GM19468 (cell line): ENCODE measurements around the gene CHST14.

Experiments
- ATAC-seq: cut with Tn5 transposase; IDR thresholded peaks from one replicate; pipeline ENCODE4 v1.9.1; 2021; ENCODE audit warnings: mild to moderate bottlenecking, moderate library complexity, moderate number of reproducible peaks; ENCODE audit not compliant: unreplicated experiment; ENCODE audit errors: extremely low read depth

Gene CHST14

GRCh38 chr15:40486066-40486770 lies 15.4 kb downstream of the CHST14 start:
- no peak for ATAC-seq

DNA sequence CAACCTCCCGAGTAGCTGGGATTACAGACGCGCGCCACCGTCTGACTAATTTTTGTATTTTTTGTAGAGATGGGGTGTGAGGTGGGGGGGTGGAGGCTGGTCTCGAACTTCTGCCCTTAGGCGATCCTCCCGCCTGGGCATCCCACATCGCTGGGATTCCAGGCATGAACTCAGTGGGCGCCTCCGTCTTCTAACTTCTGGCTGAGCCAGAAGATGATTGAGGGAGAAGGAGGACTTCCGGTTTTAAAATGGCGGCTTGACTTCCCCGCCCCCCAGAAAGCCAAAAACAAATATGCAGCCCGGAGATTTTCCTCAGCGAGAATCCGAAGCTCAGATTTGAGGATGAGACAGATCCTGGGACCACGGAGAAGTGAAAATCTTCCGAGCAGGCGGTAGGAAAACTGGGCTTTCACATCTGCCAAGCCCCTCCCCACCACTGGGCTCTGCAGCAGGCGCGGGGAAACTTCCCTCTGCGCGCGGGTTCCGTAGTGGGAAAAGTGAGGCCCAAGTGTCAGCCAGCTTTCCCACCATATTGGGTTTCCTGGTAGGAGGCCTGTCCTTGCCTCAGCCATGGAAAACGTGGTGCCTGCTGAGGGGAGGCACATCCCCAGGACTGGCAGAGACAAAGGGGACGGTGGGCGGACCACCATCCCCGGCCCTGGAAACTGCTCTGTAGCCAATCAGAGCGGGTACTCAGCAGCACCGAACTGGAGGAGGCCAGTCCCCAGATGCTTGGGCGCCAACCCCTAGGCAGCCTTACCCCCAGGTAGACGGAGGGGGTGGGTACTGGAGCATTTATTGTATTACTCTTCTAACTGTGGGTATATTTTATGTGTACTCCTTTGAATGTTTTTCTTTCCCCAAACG lies 17.3 kb downstream of the CHST14 start:
- ATAC-seq = no peak

DNA sequence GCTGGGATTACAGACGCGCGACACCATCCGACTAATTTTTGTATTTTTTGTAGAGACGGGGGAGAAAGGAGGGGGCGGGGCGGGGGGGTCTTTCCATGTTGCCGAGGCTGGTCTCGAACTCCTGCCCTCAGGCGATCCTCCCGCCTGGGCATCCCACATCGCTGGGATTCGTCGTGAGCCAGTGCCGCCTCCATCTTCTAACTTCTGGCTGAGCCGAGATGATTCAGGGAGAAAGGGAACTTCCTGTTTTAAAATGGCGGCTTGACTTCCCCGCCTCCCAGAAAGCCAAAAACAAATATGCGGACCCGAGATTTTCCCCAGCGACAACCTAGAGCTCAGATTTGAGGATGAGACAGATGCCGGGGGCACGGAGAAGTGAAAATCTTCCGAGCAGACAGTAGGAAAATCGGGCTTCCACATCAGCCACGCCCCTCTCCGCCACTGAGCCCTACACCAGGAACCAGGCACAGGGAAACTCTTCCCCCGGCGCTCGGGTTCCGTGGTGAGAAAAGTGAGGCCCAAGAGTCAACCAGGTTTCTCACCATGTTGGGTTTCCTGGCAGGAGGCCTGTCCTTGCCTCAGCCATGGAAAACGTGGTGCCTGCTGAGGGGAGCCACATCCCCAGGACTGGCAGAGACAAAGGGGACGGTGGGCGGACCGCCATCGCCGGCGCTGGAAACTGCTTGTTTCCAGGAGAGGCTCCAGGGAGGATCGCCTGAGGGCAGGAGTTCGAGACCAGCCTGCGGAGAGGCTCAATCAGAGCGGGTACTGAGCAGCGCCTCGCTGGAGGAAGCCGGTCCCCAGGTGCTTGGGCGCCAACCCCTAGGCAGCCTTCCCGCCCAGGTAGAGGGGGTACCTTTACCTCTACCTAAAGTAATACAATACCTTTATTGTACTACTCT lies 18.7 kb downstream of the CHST14 start:
- ATAC-seq = no peak

DNA sequence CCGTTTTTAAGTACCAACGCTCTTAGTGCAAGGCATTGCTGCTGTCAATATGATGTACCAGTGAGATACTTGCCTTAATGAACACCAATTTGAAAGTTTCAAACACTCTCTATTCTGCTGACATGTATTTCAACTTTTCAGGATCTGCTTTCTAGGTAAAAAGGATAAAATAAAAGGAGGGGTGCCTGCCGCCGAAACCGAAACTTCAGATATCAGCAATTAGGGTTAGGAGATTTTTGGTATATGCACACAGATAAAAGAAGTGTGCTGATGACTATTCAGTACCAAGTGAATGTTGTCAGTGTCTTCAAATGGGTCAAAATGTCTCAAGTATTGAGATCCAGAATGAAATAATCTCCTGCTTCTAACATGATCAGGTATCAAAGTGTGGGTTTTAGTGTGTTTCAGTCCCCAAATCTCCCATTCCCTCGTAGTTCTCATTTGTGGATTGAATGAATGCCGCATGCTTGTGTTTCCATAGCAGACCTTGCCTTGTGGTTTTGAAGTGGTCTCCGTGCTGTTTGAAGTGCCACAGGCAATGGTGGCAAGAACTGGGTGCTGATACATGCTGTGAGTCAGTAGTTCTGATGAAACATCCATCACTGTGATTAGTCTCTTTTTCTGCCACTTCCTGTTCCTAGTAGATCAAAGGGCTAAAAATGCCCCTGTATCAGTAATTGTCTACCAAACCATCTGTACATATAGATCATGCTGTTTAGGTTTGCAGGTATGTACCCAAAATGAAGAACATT lies 22.5 kb downstream of the CHST14 start:
- no peak for ATAC-seq

DNA sequence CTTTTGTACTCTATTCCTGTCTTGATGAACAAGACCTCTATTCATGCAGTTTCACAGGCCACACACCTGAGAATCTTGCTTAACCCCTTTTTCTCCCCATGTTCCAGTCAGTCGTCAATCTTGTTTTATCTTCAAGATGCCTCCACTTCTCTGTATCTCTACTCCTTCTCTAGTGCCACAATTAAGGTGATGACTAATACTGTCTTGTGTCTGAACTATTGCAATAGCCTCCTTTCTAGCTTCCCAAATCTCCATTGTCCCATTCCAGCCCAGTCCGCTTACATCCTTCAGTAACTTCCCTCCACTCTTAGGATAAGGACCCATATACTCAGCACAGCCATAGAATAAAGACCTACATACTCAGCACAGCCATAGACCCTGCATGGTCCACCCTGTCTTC lies 24.7 kb downstream of the CHST14 start:
- no peak for ATAC-seq

- ATAC-seq = no peak
Measured at GRCh38 chr15:40498418-40498817, 27.6 kb downstream of the CHST14 start.

- ATAC-seq = no peak
Measured at GRCh38 chr15:40498891-40499290, 28.1 kb downstream of the CHST14 start.

DNA sequence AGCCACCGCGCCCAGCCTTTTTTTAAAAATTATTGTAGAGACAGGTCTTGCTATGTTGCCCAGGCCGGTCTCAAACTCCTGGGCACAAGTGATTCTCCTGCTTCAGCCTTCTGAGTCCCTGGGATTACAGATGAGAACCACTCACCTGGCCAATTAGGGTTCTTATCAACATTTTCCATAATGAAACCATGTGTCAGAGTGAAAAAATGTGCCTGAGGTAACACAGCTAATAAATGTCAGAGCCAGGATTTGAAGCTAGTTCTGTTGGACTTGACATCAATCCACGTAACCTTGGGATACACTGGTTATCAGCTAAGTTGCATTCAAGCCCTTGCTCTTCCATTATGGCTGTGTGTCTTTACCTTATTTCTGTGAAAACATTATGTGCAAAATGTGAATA lies 29.1 kb downstream of the CHST14 start:
- no peak for ATAC-seq

DNA sequence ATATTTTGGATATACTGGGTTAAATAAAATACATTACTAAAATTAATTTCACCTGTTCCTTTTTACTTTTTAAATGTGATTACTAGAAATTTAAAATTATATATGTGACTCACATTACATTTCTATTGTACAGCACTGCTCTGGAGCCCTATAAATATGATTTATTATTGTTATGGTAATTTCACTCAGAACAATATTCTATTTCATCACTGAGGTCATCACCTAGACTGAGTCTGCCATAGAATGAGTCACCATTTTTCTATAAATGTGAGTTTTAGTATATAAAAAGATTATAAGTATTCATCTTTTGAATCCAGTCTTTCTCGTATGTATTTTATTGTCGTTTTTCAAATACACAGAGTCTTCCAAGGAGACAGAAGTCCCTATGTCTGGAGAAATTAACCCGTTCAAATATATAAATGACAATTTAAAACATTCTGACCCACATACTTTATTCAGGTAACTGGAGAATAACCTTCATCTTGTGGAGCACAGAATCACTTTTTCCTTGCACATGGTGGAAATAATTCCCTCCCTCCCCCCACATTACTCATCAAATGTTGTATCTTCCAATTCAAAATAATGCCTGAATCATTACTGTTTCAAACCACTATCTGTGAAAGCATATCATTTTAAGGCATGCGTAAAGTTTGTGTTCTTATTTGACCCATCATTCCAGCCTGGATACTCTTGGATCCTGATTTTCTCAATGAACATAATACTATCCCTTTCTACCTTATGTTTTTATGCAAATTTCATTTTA lies 30.0 kb downstream of the CHST14 start:
- ATAC-seq = no peak

DNA sequence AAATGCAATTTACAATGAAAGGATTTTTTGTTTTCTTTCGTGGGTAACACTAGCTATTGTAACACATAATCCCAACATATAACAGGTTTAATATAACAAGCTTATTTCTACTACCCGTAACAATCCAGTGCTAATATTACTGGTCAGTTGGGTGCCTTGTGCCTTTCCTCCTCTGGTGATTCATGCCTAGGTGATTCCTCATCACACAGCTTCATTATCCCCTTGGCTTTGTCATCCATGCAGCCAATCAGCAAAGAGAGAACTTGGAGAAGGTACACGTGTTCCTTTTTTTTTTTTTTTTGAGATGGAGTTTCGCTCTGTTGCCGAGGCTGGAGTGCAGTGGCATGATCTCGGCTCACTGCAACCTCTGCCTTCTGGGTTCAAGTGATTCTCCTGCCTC lies 30.7 kb downstream of the CHST14 start:
- no peak for ATAC-seq

DNA sequence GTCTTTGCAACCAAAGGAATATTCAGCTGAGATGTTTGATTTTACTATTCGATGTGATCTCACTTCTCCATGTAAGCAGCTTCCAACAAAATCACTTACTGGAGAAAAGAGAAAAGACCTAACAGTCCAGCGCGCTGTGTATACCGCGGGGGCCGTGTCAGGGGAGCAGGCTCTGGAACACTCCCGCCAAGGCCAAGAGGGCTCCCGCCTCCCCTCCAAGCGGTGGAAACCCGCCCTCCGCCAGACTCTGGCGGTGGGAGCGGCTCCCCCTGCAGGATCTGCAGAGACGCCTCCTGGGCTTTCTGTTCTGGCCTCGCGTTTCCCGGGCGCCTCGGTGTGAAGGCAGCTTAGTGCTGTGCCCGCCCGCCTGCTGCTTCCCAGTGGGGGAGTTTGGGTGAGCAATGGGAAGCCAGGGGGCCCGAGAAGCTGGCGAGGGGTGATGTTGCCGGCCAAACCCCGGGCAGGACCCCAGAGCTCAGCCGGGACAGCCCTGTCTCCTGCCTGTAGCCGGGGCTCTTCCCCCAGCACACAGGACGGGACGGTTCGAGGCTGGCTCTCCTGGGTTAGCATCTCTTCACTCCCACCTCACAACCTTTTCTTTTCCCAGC lies 36.3 kb downstream of the CHST14 start:
- no peak for ATAC-seq

GRCh38 chr15:40508216-40508615 lies 37.4 kb downstream of the CHST14 start:
- no peak for ATAC-seq

DNA sequence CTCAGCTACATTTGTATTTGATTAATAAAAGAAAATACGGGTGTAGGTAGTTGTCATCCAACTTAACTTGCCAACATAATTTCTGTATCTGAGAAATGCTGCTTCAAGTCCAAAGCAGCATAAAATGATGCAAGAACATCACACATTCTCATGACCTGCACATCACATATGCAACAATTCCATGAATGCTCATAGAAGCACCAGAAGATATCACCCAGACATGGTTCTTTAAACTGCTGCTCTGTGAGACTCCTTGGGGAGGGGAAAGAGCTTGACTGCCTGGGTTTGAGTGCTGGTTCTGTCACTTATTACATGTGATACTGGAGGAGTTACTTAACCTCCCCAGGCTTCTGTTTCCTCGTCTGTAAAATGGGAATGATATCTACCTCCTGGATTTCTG lies 39.4 kb downstream of the CHST14 start:
- ATAC-seq = no peak

DNA sequence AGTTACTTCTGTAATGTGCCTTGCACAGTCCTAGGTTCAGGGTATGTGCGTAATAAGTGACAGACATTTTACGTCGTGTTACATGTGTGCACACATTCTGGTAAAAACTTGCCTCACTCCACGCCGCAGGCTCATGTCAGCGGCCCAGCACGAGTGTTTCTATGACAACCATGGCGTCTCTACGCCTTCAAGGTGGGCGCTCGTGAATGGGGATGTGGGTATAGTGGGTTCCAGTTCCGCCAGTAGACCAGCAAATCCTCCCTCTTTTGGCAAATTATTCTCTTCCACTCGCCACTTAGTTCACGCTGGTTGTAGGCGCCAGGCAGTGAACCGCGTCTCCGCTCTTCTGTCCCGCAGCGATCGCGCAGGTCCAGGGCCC lies 40.3 kb downstream of the CHST14 start:
- ATAC-seq = no peak

DNA sequence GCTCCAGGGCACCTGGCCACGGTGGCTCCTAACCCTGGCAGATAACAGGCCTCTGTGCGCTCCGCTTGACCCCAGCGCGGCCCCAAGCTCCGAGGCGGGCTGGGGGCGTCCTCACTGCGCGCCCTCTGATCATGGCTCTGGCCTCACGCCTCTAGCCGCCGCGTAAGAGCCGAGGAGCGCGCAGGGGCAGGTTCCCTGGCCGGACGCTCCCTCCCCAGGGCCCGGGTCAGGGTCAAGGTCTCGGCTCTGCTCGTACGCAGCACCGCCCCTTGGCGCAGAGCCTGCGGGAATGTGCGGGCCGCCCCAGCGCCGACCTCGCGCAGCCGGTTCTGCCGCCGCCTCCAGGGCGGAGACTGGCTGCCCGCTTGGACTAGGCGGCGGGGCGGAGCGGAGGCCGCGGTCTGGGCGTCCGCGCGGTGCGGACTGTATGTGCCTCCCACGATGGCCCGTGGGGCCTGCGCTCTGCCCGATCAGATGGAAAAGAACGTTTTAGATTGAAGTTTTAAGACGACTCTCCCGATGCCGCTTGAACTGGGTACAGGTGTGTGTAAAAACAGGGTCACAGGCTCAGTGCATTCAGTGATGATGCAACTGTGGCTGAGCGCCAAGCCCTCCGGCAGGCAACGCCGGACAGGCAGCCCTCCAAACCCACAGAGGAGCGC lies 40.8 kb downstream of the CHST14 start:
- ATAC-seq = no peak

DNA sequence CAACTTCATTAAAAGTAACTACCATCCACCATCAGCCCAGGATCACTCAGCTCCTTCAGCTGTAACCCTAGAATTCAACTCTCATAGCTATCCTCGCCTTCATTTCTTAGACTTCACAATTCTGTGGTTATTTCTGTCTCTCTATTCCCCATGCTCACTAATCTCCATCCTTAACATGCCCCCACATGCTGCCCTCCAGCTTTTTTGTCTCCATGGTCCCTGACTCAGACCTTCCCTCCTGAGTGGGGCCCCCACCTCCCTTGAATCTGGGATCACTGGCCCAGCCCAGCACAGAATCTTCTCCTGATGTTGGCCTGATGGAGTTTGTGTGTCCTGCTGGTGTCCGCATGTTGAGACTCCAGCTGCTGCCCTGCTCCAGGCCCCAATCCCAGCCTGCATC lies 41.7 kb downstream of the CHST14 start:
- no peak for ATAC-seq

GRCh38 chr15:40513609-40514008 lies 42.8 kb downstream of the CHST14 start:
- ATAC-seq = no peak

- no peak for ATAC-seq
Measured at GRCh38 chr15:40516322-40516721, 45.5 kb downstream of the CHST14 start.
